HepG2 (cell line): Measurements from ENCODE around the gene ARHGEF6. TPM values are rescaled to one million over a fixed set of nuclear protein-coding genes. Genes with fewer than 3 reads are reported as not detected.

ENCODE experiments used
- ATAC-seq: fragments of 200-7000 bp; cut with Tn5 transposase; 3 replicates; pipeline ENCODE4 v1.9.1; 2020; ENCODE audit warnings: mild to moderate bottlenecking, moderate library complexity
- BruUV-seq: library from RNA; stranded (reverse); fragments of 400-500 nt; replicated peaks from 2 replicates; lab custom pipeline; 2021; lab: Mats Ljungman, UMichigan
- CTCF ChIA-PET: fragments of 300-600 bp; formaldehyde crosslinking; extraction: SDS; loops from one replicate; lab custom pipeline; 2021; ENCODE audit warnings: low total read pairs, inconsistent platforms, low intra/inter-chr PET ratio; lab: Yijun Ruan, JAX
- POLR2A ChIA-PET: fragments of 350-600 bp; sonication (Branson Sonifier 250); formaldehyde crosslinking; loops from one replicate; lab custom pipeline; 2020; ENCODE audit warnings: antibody characterized with exemption, inconsistent platforms; lab: Yijun Ruan, JAX
- DNase-seq: peaks from one replicate; pipeline ENCODE4 v3.0.0-alpha.2; 2015; ENCODE audit warnings: low spot score
- FAIRE-seq: peaks from 3 replicates; lab custom pipeline; 2011; peaks lifted over from hg19 to GRCh38; lab: Jason Lieb, UNC
- H2AFZ ChIP-seq: one replicate; pipeline ENCODE4 v1.6.1; 2011; ENCODE audit warnings: low read length, inconsistent platforms
- H3K27ac ChIP-seq: fragments of 300-600 bp; 3 replicates; pipeline ENCODE4 v1.8.0; 2011; ENCODE audit warnings: mixed run types, mild to moderate bottlenecking, mixed read lengths, low read length, inconsistent platforms; ENCODE audit not compliant: insufficient read depth; ENCODE audit errors: extremely low read length
- H3K27me3 ChIP-seq, 2 experiments: fragments of 200-600 bp in 1 of 2; 2 replicates in 1 of 2; 3 replicates in 1 of 2; pipeline versions ENCODE4 v1.6.0 to v1.8.0; 2011; ENCODE audit warnings: low read length in 2 of 2, mild to moderate bottlenecking in 2 of 2, moderate library complexity in 2 of 2, inconsistent platforms in 1 of 2; ENCODE audit not compliant: insufficient read depth in 2 of 2, control insufficient read depth in 1 of 2
- H3K36me3 ChIP-seq, 2 experiments: fragments of 200-600 bp in 1 of 2; replicated peaks in 1 of 2; 2 replicates in 1 of 2; 3 replicates in 1 of 2; pipeline versions ENCODE4 v1.5.1 to v1.8.0; 2011; ENCODE audit warnings: low read length in 2 of 2, inconsistent platforms in 1 of 2; ENCODE audit not compliant: insufficient read depth in 2 of 2, control insufficient read depth in 1 of 2
- H3K4me1 ChIP-seq: 2 replicates; pipeline ENCODE4 v1.5.1; 2012; ENCODE audit warnings: low read length, inconsistent platforms; ENCODE audit not compliant: insufficient read depth
- H3K4me2 ChIP-seq: 2 replicates; pipeline ENCODE4 v1.6.0; 2011; ENCODE audit warnings: low read depth, low read length, inconsistent platforms
- H3K4me3 ChIP-seq, 3 experiments: fragments of 200-600 bp in 1 of 3; sonication (generic), shearing (Covaris generic) in 1 of 3; replicated peaks in 1 of 3; 2 replicates each; pipeline ENCODE4 v1.5.1; 2011 to 2016; ENCODE audit warnings: low read length in 3 of 3, inconsistent platforms in 2 of 3, low read depth in 2 of 3, mild to moderate bottlenecking in 2 of 3, control low read depth in 1 of 3, mixed read lengths in 1 of 3; ENCODE audit not compliant: insufficient read depth in 1 of 3
- H3K79me2 ChIP-seq: one replicate; pipeline ENCODE4 v1.6.1; 2011; ENCODE audit warnings: low read length, inconsistent platforms; ENCODE audit not compliant: insufficient read depth
- H3K9ac ChIP-seq: 2 replicates; pipeline ENCODE4 v1.6.0; 2011; ENCODE audit warnings: mild to moderate bottlenecking, low read depth, low read length, inconsistent platforms; ENCODE audit not compliant: insufficient read depth
- H3K9me3 ChIP-seq: 2 replicates; pipeline ENCODE4 v1.5.1; 2012; ENCODE audit warnings: mild to moderate bottlenecking, low read length
- H4K20me1 ChIP-seq: 2 replicates; pipeline ENCODE4 v1.6.0; 2011; ENCODE audit warnings: inconsistent platforms, mild to moderate bottlenecking, low read length, moderate library complexity; ENCODE audit not compliant: insufficient read depth
- CENPT ChIP-seq: sonication (generic); formaldehyde crosslinking; IDR thresholded peaks from 2 replicates; pipeline ENCODE4 v1.8.0; 2022; ENCODE audit warnings: low read depth, mild to moderate bottlenecking, moderate library complexity, missing genetic modification reagents
- ETS1 ChIP-seq: sonication (generic); formaldehyde crosslinking; IDR thresholded peaks from 2 replicates; pipeline ENCODE4 v1.4.0; 2020; ENCODE audit warnings: missing genetic modification reagents
- HDAC1 ChIP-seq: sonication (generic); formaldehyde crosslinking; IDR thresholded peaks from 2 replicates; pipeline ENCODE4 v1.5.1; 2020; ENCODE audit warnings: mild to moderate bottlenecking, missing genetic modification reagents
- MYNN ChIP-seq: sonication (generic); formaldehyde crosslinking; IDR thresholded peaks from 2 replicates; pipeline ENCODE4 v1.4.0; 2020; ENCODE audit warnings: mild to moderate bottlenecking, low read depth, missing genetic modification reagents
- PRDM15 ChIP-seq: sonication (generic); formaldehyde crosslinking; IDR thresholded peaks from 2 replicates; pipeline ENCODE4 v1.4.0; 2020; ENCODE audit warnings: missing genetic modification reagents
- RFXAP ChIP-seq: sonication (generic); formaldehyde crosslinking; IDR thresholded peaks from 2 replicates; pipeline ENCODE4 v1.4.0; 2020; ENCODE audit warnings: missing genetic modification reagents, borderline replicate concordance
- SALL1 ChIP-seq: sonication (generic); formaldehyde crosslinking; IDR thresholded peaks from 2 replicates; pipeline ENCODE4 v1.8.0; 2022; ENCODE audit warnings: mild to moderate bottlenecking, missing genetic modification reagents
- SKIL ChIP-seq: sonication (generic); formaldehyde crosslinking; IDR thresholded peaks from 2 replicates; pipeline ENCODE4 v1.8.0; 2022; ENCODE audit warnings: missing genetic modification reagents, mild to moderate bottlenecking, moderate library complexity, borderline replicate concordance
- SRF ChIP-seq: IDR thresholded peaks from 2 replicates; pipeline ENCODE4 v1.6.1; 2011; ENCODE audit warnings: mild to moderate bottlenecking, low read depth, low read length, moderate library complexity
- ZNF232 ChIP-seq: sonication (generic); formaldehyde crosslinking; IDR thresholded peaks from 2 replicates; pipeline ENCODE4 v1.4.0; 2020; ENCODE audit warnings: missing genetic modification reagents, borderline replicate concordance
- ZNF460 ChIP-seq: sonication (generic); formaldehyde crosslinking; IDR thresholded peaks from 2 replicates; pipeline ENCODE4 v1.5.1; 2020; ENCODE audit warnings: missing genetic modification reagents, mild to moderate bottlenecking, borderline replicate concordance
- ZNF576 ChIP-seq: sonication (generic); formaldehyde crosslinking; IDR thresholded peaks from 2 replicates; pipeline ENCODE4 v1.4.0; 2020; ENCODE audit warnings: mild to moderate bottlenecking, missing genetic modification reagents
- ZNF615 ChIP-seq: sonication (generic); formaldehyde crosslinking; IDR thresholded peaks from 2 replicates; pipeline ENCODE4 v1.5.0; 2020; ENCODE audit warnings: mild to moderate bottlenecking, missing genetic modification reagents, borderline replicate concordance
- ZZZ3 ChIP-seq: sonication (generic); formaldehyde crosslinking; IDR thresholded peaks from 2 replicates; pipeline ENCODE4 v1.4.0; 2020; ENCODE audit warnings: missing genetic modification reagents, mild to moderate bottlenecking, borderline replicate concordance
- WGBS: methylation state at CpG from one replicate; pipeline ENCODE4 v1.1.6; 2017; ENCODE audit warnings: low lambda C conversion rate; 5-methylcytosine and 5-hydroxymethylcytosine counted together
- in situ Hi-C: cut with HindIII; loops from 2 replicates; pipeline ENCODE4 v1.10.0; 2017; ENCODE audit warnings: low pct_unique_long_range_greater_than_20kb; ENCODE audit not compliant: extremely low pct_ligation_motif_present
- intact Hi-C: fragments of 100-400 bp; cut with micrococcal nuclease; formaldehyde crosslinking; loops from one replicate; pipeline ENCODE4 v1.10.0; 2022; ENCODE audit not compliant: unreplicated experiment
- polyA plus RNA-seq, 8 experiments: library from polyadenylated mRNA; depleted of rRNA in 3 of 8; stranded (reverse) in 7 of 8; unstranded in 1 of 8; fragments of >200 nt; fragmentation: Illumina TruSeq in 4 of 8; extraction: Trizol in 4 of 8; gene quantifications; 2 replicates each; pipeline versions ENCODE4 v1.2.1 to v1.2.3, GENCODE V29; 2011 to 2016; ENCODE audit warnings: low read depth in 4 of 8, missing spikeins in 1 of 8, mixed read lengths in 1 of 8; ENCODE audit not compliant: insufficient read depth in 1 of 8
- total RNA-seq, 5 experiments: library from RNA; depleted of rRNA; stranded (reverse); fragments of >200 nt; fragmentation: Illumina TruSeq; extraction: Trizol; gene quantifications; 2 replicates each; pipeline ENCODE4 v1.2.3, GENCODE V29; 2016; ENCODE audit warnings: low read depth in 1 of 5

The ARHGEF6 gene
- total and polyA plus RNA-seq, 2 of the 13 experiments (the other 11 are each of a cell fraction or from before 2014, with no cell fraction given): 0.03 TPM; not detected in 1

- in situ Hi-C loops (no loop called here), intact Hi-C loops (no loop called here)
- FAIRE-seq (no peak), ATAC-seq (no peak), DNase-seq (no peak)
- no peak overlapping the region for H3K9ac ChIP-seq
- 3% methylated on average over 4 of the region's 4 CpGs for WGBS
- TF ChIP-seq MYNN (no peak), PRDM15 (CRISPR knock-in tag) (no peak), ZNF232 (CRISPR knock-in tag) (no peak), SALL1 (CRISPR knock-in tag) (no peak), ZNF460 (no peak), RFXAP (CRISPR knock-in tag) (no peak), ZNF576 (CRISPR knock-in tag) (no peak), SRF (no peak), ZZZ3 (no peak), HDAC1 (CRISPR knock-in tag) (no peak), SKIL (CRISPR knock-in tag) (no peak), ZNF615 (no peak), CENPT (CRISPR knock-in tag) (no peak), ETS1 (no peak)
- H2AFZ ChIP-seq: no peak overlapping the region
- no peak overlapping the region for H3K27ac ChIP-seq
- no peak overlapping the region for H3K4me2 ChIP-seq
- BruUV-seq: no TSS peak
- H3K27me3 ChIP-seq: no peaks in the 10 kb centered on the region
- POLR2A ChIA-PET: no interaction called here
- no peaks in the 10 kb centered on the region for H3K4me1 ChIP-seq
- CTCF ChIA-PET: no interaction called here
- no peaks in the 10 kb centered on the region for H4K20me1 ChIP-seq
- no peaks in the 10 kb centered on the region for H3K9me3 ChIP-seq
- no peaks in the 10 kb centered on the region for H3K79me2 ChIP-seq
- no peaks in the 10 kb centered on the region for H3K36me3 ChIP-seq
- H3K4me3 ChIP-seq: no peak overlapping the region
Measured at GRCh38 chrX:136692271-136692670, 88.5 kb downstream of the ARHGEF6 start.
